A549 (cell line): Measurements from ENCODE around the gene HLF. TPM values are rescaled to one million over a fixed set of nuclear protein-coding genes. Genes with fewer than 3 reads are reported as not detected.

Source experiments
- ATAC-seq, 2 experiments: fragments of 200-7000 bp in 1 of 2; fragments of >200 bp in 1 of 2; cut with Nextera tagmentation in 1 of 2; cut with Tn5 transposase in 1 of 2; 3 replicates each; pipeline versions ENCODE4 v1.8.0 to v1.9.1; 2018 to 2020; ENCODE audit warnings: mild to moderate bottlenecking in 1 of 2, moderate library complexity in 1 of 2
- CTCF ChIA-PET: fragments of 300-600 bp; sonication (Branson Sonifier 250); formaldehyde crosslinking; extraction: SDS; loops from one replicate; lab custom pipeline; 2021; ENCODE audit warnings: antibody characterized with exemption, inconsistent platforms; lab: Yijun Ruan, JAX
- POLR2A ChIA-PET: fragments of 350-600 bp; formaldehyde crosslinking; extraction: SDS; loops from one replicate; lab custom pipeline; 2021; ENCODE audit warnings: antibody characterized with exemption, inconsistent platforms; lab: Yijun Ruan, JAX
- DNase-seq, 2 experiments: peaks; one replicate each; pipeline versions ENCODE4 v3.0.0 to v3.0.0-alpha.2; 2011 to 2016; ENCODE audit warnings: low read depth in 1 of 2, low spot score in 1 of 2
- FAIRE-seq: peaks from 2 replicates; lab custom pipeline; 2011; peaks lifted over from hg19 to GRCh38; lab: Jason Lieb, UNC
- H3K27ac ChIP-seq, 2 experiments: fragments of >200 bp; sonication (Bioruptor Twin); formaldehyde crosslinking; 3 replicates each; pipeline ENCODE4 v1.5.1; 2016 to 2017
- H3K4me1 ChIP-seq: fragments of >200 bp; sonication (Bioruptor Twin); formaldehyde crosslinking; 3 replicates; pipeline ENCODE4 v1.6.1; 2016
- H3K4me2 ChIP-seq: fragments of >200 bp; sonication (Bioruptor Twin); formaldehyde crosslinking; 3 replicates; pipeline ENCODE4 v1.6.1; 2016
- H3K4me3 ChIP-seq: fragments of >200 bp; sonication (Bioruptor Twin); formaldehyde crosslinking; 3 replicates; pipeline ENCODE4 v1.5.1; 2016
- H3K9me3 ChIP-seq: fragments of >200 bp; sonication (Bioruptor Twin); formaldehyde crosslinking; 3 replicates; pipeline ENCODE4 v1.6.1; 2016
- BHLHE40 ChIP-seq: IDR thresholded peaks from 2 replicates; pipeline ENCODE4 v1.6.1; 2012; ENCODE audit warnings: low read depth, low read length, inconsistent platforms
- CBX8 ChIP-seq: fragments of 200-600 bp; sonication (generic); IDR thresholded peaks from 2 replicates; pipeline ENCODE4 v1.6.1; 2016
- CEBPB ChIP-seq, 2 experiments: fragments of >200 bp in 1 of 2; sonication (Bioruptor Twin) in 1 of 2; formaldehyde crosslinking in 1 of 2; IDR thresholded peaks; 2 replicates each; pipeline ENCODE4 v1.6.1; 2012 to 2016
- EP300 ChIP-seq, 2 experiments: fragments of >200 bp; sonication (Bioruptor Twin); formaldehyde crosslinking; IDR thresholded peaks; 2 replicates in 1 of 2; 3 replicates in 1 of 2; pipeline ENCODE4 v1.6.1; 2016 to 2017
- ESRRA ChIP-seq: fragments of 150-350 bp; IDR thresholded peaks from 2 replicates; pipeline ENCODE4 v1.6.1; 2014; ENCODE audit warnings: mild to moderate bottlenecking, low read length, borderline replicate concordance
- FOXS1 ChIP-seq: fragments of 250-450 bp; sonication (Bioruptor Pico); IDR thresholded peaks from 2 replicates; pipeline ENCODE4 v1.5.0; 2020; ENCODE audit warnings: mild to moderate bottlenecking, moderate library complexity
- HDAC2 ChIP-seq: fragments of 200-600 bp; sonication (generic); IDR thresholded peaks from 2 replicates; pipeline ENCODE4 v1.6.1; 2016
- JUNB ChIP-seq: fragments of >200 bp; sonication (Bioruptor Twin); formaldehyde crosslinking; IDR thresholded peaks from 2 replicates; pipeline ENCODE4 v1.6.1; 2016
- KDM1A ChIP-seq: fragments of 200-600 bp; sonication (generic); IDR thresholded peaks from 2 replicates; pipeline ENCODE4 v1.6.1; 2016; ENCODE audit warnings: low read depth, mild to moderate bottlenecking
- MAZ ChIP-seq: fragments of 150-350 bp; IDR thresholded peaks from 2 replicates; pipeline ENCODE4 v1.6.1; 2014; ENCODE audit warnings: antibody characterized with exemption, low read depth, low read length, borderline replicate concordance
- PHF8 ChIP-seq: fragments of 200-600 bp; sonication (generic); IDR thresholded peaks from 2 replicates; pipeline ENCODE4 v1.6.1; 2016; ENCODE audit warnings: low read depth, mild to moderate bottlenecking, antibody characterized with exemption, moderate library complexity, borderline replicate concordance
- POLR2AphosphoS2 ChIP-seq: conservative IDR thresholded peaks from 2 replicates; pipeline ENCODE4 v1.6.1; 2012; ENCODE audit warnings: low read length, improper control_type of control experiment, inconsistent platforms
- RARB ChIP-seq: fragments of 250-450 bp; sonication (Bioruptor Pico); IDR thresholded peaks from 2 replicates; pipeline ENCODE4 v1.8.0; 2021; ENCODE audit warnings: mild to moderate bottlenecking, moderate library complexity
- RNF2 ChIP-seq: fragments of 200-600 bp; sonication (generic); IDR thresholded peaks from 2 replicates; pipeline ENCODE4 v1.6.1; 2016; ENCODE audit warnings: low read depth, mild to moderate bottlenecking, antibody characterized with exemption, moderate library complexity, borderline replicate concordance
- ZC3H11A ChIP-seq: fragments of 450-650 bp; IDR thresholded peaks from 2 replicates; pipeline ENCODE4 v1.6.1; 2014; ENCODE audit warnings: antibody characterized with exemption, mild to moderate bottlenecking
- WGBS: methylation state at CpG from one replicate; pipeline ENCODE4 v1.1.6; 2017; ENCODE audit errors: missing lambda C conversion rate; 5-methylcytosine and 5-hydroxymethylcytosine counted together
- polyA plus RNA-seq, 4 experiments: library from polyadenylated mRNA; depleted of rRNA in 3 of 4; stranded (reverse); fragments of >200 nt; fragmentation: RNase III in 1 of 4; extraction: RNeasy Plus Mini Kit Qiagen cat#74134 plus additional on column Dnase treatment in 1 of 4; gene quantifications; 2 replicates in 3 of 4; 3 replicates in 1 of 4; pipeline ENCODE4 v1.2.3, GENCODE V29; 2011 to 2017
- TF ChIP-seq, protein P1 (sequence below): fragments of 250-450 bp; sonication (Bioruptor Pico); IDR thresholded peaks from 2 replicates; pipeline ENCODE4 v1.5.0; 2020; ENCODE audit warnings: low read depth, mild to moderate bottlenecking, moderate library complexity
- TF ChIP-seq, protein P2 (sequence below): fragments of >200 bp; sonication (Bioruptor Twin); formaldehyde crosslinking; IDR thresholded peaks from 2 replicates; pipeline ENCODE4 v1.6.1; 2016
- TF ChIP-seq, protein P3 (sequence below): fragments of 450-650 bp; IDR thresholded peaks from 2 replicates; pipeline ENCODE4 v1.6.1; 2014; ENCODE audit warnings: antibody characterized with exemption
- TF ChIP-seq, protein P4 (sequence below): IDR thresholded peaks from 2 replicates; pipeline ENCODE4 v1.6.1; 2012
- TF ChIP-seq, protein P5 (sequence below): fragments of >200 bp; sonication (Bioruptor Twin); formaldehyde crosslinking; IDR thresholded peaks from 3 replicates; pipeline ENCODE4 v1.5.1; 2016

The HLF gene
- polyA plus RNA-seq, 2 of the 4 experiments (the other 2 are of a cell fraction), result 0.35 to 1.0 TPM

DNA sequence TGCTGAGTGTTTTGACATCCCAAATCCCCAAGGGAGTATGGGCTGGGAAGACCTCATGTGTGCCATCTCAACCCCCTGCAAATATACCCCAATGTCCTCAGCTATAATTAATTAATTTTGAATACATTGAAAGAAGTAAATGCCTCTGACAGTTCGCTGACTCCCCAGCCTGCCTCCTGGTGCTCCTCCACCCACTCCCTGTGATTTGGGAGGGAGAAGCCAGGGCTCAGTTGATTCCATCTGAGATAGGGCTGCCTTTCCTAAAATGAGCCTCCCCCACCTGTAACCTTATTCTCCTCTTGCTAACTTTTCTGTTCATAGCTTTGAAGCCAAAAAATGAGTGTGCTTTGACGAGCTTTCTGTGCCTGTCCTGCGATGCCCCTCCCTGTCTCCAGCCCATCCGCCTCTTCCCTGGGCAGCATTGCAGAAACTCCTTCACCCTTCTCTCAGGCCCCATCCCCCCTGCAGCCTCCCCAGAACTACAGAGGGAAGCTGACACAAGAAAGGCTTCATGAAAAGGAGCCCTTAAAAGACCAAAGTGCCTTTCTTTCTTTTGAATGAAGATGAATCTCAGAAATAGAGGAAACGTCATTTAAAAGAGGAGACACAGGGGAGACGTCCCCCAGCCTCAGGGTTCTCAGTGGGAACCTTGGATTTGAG is 70.3 kb downstream of the HLF start:
- CTCF ChIA-PET, result interaction anchor here (0.9 to 1.5 kb wide), 5 partner anchors 12 to 191 kb away, joined by 3 to 5 read pairs (median 4); no protein-coding TSS in a partner anchor
- 50% methylated on average over 6 of the region's 6 CpGs for WGBS
- no peak for DNase-seq
- ATAC-seq, result 0 out of 6 replicates have a peak, but pooled peaks of 1 of the 2 experiments have one; percentile 20
- H3K27ac ChIP-seq, result no peak overlapping the region
- no peaks in the 10 kb centered on the region for H3K9me3 ChIP-seq
- POLR2A ChIA-PET, result no interaction called here
- no peak overlapping the region for H3K4me2 ChIP-seq
- TF ChIP-seq, protein P1, sequence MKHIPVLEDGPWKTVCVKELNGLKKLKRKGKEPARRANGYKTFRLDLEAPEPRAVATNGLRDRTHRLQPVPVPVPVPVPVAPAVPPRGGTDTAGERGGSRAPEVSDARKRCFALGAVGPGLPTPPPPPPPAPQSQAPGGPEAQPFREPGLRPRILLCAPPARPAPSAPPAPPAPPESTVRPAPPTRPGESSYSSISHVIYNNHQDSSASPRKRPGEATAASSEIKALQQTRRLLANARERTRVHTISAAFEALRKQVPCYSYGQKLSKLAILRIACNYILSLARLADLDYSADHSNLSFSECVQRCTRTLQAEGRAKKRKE, result no peak
- TF ChIP-seq, protein P2, sequence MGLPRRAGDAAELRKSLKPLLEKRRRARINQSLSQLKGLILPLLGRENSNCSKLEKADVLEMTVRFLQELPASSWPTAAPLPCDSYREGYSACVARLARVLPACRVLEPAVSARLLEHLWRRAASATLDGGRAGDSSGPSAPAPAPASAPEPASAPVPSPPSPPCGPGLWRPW, result no peak
- no peak for TF ChIP-seq POLR2AphosphoS2
- no peak for TF ChIP-seq MAZ
- TF ChIP-seq, protein P3, sequence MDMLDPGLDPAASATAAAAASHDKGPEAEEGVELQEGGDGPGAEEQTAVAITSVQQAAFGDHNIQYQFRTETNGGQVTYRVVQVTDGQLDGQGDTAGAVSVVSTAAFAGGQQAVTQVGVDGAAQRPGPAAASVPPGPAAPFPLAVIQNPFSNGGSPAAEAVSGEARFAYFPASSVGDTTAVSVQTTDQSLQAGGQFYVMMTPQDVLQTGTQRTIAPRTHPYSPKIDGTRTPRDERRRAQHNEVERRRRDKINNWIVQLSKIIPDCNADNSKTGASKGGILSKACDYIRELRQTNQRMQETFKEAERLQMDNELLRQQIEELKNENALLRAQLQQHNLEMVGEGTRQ, result no peak
- TF ChIP-seq CEBPB (IDR thresholded peaks at IDR 0.05), result no peak
- H3K4me1 ChIP-seq, result no peaks in the 10 kb centered on the region
- FAIRE-seq, result no peak
- no peak overlapping the region for H3K4me3 ChIP-seq

DNA sequence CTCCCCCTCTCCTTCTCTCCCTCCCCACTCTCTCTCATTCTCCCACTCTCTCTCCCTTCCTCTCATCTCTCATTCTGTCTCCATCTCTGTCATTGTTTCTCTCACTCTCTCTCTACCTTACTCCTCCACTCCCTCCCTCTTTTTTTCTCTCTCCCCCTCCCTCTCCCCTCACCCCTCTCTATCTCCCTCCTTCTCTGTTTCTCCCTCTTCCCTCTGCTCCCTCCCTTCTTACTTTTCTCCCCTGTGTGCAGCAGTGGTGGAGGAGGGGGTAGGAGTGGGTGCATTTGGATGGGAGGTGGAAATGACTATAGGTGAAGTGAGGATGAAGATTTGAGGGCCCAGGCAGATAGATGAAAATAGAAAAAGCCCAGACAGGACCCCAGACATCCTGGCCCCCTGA is 70.9 kb downstream of the HLF start:
- Histone ChIP-seq H3K4me3 (no peak overlapping the region), H3K4me1 (no peaks in the 10 kb centered on the region), H3K4me2 (no peak overlapping the region), H3K9me3 (no peaks in the 10 kb centered on the region), H3K27ac (no peak overlapping the region)
- ATAC-seq (no peak; a peak in 1 of 6 replicates), FAIRE-seq (no peak), DNase-seq (no peak)
- ChIA-PET CTCF (interaction anchor here (1.5 kb wide), 1 partner anchor 22 kb away, joined by 5 read pairs; no protein-coding TSS in a partner anchor), POLR2A (no interaction called here)
- no peak for TF ChIP-seq ZC3H11A
- TF ChIP-seq JUNB, result no peak
- TF ChIP-seq RNF2, result no peak
- no peak for TF ChIP-seq MAZ
- TF ChIP-seq PHF8, result no peak
- TF ChIP-seq CBX8, result no peak

DNA sequence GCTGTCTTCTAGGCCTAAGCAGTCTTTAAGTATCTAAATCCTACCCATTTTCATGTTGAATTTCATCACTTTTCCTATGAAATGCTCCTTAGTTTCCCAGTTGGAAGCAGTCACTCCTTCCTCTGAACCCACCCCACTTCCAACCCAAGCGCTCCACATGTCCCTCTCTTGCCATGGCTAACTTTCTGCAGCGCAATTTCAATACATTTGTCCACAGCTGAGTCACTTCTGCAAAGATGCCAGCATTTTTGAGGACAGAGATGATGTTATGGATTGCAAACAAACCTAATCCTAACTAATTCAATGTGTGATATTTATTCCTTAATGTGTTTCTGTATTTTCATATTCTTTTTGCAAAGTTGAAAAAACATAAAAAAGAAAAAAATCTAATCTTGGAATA is 71.7 kb downstream of the HLF start:
- ChIA-PET POLR2A (no interaction called here), CTCF (interaction anchor here (1.1 to 5.5 kb wide), 2 partner anchors 20 to 176 kb away, joined by 3 to 24 read pairs; no protein-coding TSS in a partner anchor)
- no peak overlapping the region for H3K4me3 ChIP-seq
- H3K9me3 ChIP-seq, result no peaks in the 10 kb centered on the region
- H3K27ac ChIP-seq, result no peak overlapping the region
- no peak for DNase-seq
- no peaks in the 10 kb centered on the region for H3K4me1 ChIP-seq
- ATAC-seq, result no peak
- no peak overlapping the region for H3K4me2 ChIP-seq
- TF ChIP-seq, protein P4, sequence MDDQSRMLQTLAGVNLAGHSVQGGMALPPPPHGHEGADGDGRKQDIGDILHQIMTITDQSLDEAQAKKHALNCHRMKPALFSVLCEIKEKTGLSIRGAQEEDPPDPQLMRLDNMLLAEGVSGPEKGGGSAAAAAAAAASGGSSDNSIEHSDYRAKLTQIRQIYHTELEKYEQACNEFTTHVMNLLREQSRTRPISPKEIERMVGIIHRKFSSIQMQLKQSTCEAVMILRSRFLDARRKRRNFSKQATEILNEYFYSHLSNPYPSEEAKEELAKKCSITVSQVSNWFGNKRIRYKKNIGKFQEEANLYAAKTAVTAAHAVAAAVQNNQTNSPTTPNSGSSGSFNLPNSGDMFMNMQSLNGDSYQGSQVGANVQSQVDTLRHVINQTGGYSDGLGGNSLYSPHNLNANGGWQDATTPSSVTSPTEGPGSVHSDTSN, result no peak
- TF ChIP-seq HDAC2 (no peak), EP300 (IDR thresholded peaks at IDR 0.05) (no peak), FOXS1 (CRISPR knock-in tag) (no peak), PHF8 (no peak), BHLHE40 (no peak), ESRRA (no peak), JUNB (no peak), KDM1A (no peak), RARB (CRISPR knock-in tag) (no peak)
- TF ChIP-seq, protein P5, sequence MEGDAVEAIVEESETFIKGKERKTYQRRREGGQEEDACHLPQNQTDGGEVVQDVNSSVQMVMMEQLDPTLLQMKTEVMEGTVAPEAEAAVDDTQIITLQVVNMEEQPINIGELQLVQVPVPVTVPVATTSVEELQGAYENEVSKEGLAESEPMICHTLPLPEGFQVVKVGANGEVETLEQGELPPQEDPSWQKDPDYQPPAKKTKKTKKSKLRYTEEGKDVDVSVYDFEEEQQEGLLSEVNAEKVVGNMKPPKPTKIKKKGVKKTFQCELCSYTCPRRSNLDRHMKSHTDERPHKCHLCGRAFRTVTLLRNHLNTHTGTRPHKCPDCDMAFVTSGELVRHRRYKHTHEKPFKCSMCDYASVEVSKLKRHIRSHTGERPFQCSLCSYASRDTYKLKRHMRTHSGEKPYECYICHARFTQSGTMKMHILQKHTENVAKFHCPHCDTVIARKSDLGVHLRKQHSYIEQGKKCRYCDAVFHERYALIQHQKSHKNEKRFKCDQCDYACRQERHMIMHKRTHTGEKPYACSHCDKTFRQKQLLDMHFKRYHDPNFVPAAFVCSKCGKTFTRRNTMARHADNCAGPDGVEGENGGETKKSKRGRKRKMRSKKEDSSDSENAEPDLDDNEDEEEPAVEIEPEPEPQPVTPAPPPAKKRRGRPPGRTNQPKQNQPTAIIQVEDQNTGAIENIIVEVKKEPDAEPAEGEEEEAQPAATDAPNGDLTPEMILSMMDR, result no peak
- 69% methylated on average over 2 of the region's 2 CpGs for WGBS
- no peak for FAIRE-seq
